Heart left ventricle (tissue), 13 donors: ENCODE results near the gene PKN1.

Experiments used
- POLR2A ChIP-seq, 2 donors: fragments of 450-650 bp; IDR thresholded peaks; one replicate each; pipeline ENCODE4 v1.6.1; 2017; ENCODE audit warnings: antibody characterized with exemption in 2 of 2, mild to moderate bottlenecking in 2 of 2, moderate library complexity in 2 of 2
- TF ChIP-seq, protein P1 (sequence below), 12 donors: fragments of 200-600 bp; sonication (generic) in 4 of 12; IDR thresholded peaks; one replicate each; pipeline versions ENCODE4 v1.5.0 to v1.8.0; 2018 to 2022; ENCODE audit warnings: antibody characterized with exemption in 12 of 12, mild to moderate bottlenecking in 5 of 12
- donor health status: ischemic (EF 13 %, LVEDD 7.1; RV severe dilation, severe dysfunction).
- donor health status: DM: no; HTN: yes; CAD: no.
- donor health status: DM: no; HTN: no; CAD: no.
- donor health status: ischemic (EF 25% LVEDD 6.9; RV normal size, moderate dysfunction).
- donor health status: ischemic (EF 25% LVEDD 5.7; RV mildly dilated, moderate dysfunction).
- donor health status: ischemic (EF 35%, LVEDD 5.7; RV mildly dilated, moderate dysfunction).
- donor health status: nonischemic (EF 11% LVEDD 7.7; RV severe dilation, severe dysfunction).
- donor health status: DM: yes; HTN: yes; CAD: no.
- donor health status: PGD.
- donor health status: ischemic (EF 29% LVEDD 5.4; RV normal size, mild dysfunction).
- donor health status: nonischemic (EF 23%, LVEDD 6.1; RV moderate dilation, normal function).

DNA sequence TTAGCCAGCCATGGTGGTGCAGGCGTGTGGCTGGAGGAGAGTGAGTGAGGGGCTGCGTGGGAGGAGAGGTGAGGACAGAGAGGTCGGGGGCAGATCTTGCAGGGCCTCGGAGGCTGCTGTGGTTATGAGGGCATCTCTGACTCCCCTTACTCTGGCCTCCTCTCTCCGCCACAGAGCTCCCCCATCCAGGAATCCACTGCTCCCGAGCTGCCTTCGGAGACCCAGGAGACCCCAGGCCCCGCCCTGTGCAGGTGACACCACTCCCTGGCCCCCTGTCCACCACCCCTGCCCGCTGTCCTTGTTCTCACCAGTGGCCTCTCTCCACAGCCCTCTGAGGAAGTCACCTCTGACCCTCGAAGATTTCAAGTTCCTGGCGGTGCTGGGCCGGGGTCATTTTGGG is 34.3 kb downstream of the PKN1 start:
- TF ChIP-seq, protein P1, sequence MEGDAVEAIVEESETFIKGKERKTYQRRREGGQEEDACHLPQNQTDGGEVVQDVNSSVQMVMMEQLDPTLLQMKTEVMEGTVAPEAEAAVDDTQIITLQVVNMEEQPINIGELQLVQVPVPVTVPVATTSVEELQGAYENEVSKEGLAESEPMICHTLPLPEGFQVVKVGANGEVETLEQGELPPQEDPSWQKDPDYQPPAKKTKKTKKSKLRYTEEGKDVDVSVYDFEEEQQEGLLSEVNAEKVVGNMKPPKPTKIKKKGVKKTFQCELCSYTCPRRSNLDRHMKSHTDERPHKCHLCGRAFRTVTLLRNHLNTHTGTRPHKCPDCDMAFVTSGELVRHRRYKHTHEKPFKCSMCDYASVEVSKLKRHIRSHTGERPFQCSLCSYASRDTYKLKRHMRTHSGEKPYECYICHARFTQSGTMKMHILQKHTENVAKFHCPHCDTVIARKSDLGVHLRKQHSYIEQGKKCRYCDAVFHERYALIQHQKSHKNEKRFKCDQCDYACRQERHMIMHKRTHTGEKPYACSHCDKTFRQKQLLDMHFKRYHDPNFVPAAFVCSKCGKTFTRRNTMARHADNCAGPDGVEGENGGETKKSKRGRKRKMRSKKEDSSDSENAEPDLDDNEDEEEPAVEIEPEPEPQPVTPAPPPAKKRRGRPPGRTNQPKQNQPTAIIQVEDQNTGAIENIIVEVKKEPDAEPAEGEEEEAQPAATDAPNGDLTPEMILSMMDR (IDR thresholded peaks at IDR 0.05) = no peak
- no peak for TF ChIP-seq POLR2A (IDR thresholded peaks at IDR 0.05)
